ENCODE measurements around the gene PGGT1B.

DNA sequence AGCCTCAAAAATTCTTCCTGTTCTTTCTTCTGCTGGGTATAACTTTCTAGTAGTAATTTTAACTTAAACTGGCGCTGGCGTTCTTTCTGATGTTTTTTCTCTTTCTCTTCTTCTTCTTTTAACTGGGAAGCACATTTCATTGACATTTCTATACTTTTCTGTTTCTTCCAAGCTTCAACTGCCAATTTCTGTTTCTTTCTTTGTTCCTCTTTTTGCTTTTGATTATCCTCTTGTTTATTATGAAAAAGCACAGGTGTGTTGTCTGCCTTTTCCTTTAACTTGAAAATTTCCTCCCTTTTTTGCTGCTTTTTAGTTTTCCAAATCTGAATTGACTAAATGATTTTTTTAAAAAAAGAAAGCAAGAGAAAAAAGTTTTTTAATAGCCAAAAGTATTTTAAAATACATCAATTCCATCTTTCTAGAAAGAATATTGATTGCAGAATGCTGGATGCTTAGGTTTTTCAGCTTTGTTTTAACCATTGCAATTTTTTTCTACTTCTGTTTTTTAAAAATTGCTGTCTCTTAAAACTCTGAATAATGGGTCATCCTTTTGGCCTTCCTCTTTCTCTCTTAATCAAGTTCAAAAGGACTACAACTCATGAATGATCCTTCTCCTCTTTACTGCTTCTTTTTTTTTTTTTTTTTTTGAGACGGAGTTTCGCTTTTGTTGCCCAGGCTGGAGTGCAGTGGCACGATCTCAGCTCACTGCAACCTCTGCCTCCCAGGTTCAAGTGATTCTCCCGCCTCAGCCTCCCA is 8.8 kb upstream of the PGGT1B start:
- no peak for TF ChIP-seq OTX1 (CRISPR knock-in tag; IDR thresholded peaks at IDR 0.05)
- TF ChIP-seq, protein P1, sequence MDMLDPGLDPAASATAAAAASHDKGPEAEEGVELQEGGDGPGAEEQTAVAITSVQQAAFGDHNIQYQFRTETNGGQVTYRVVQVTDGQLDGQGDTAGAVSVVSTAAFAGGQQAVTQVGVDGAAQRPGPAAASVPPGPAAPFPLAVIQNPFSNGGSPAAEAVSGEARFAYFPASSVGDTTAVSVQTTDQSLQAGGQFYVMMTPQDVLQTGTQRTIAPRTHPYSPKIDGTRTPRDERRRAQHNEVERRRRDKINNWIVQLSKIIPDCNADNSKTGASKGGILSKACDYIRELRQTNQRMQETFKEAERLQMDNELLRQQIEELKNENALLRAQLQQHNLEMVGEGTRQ (CRISPR knock-in tag; IDR thresholded peaks at IDR 0.05): no peak
- no peak for TF ChIP-seq EP300 (IDR thresholded peaks at IDR 0.05; ENCODE audit: low read length)
- no peak for TF ChIP-seq SP1 (CRISPR knock-in tag; IDR thresholded peaks at IDR 0.05)
- no peak for TF ChIP-seq STAG1 (CRISPR knock-in tag; IDR thresholded peaks at IDR 0.05; ENCODE audit: borderline replicate concordance)
- no peak for TF ChIP-seq ARID4B (CRISPR knock-in tag; IDR thresholded peaks at IDR 0.05)
- TF ChIP-seq TBL1XR1 (IDR thresholded peaks at IDR 0.05; ENCODE audit: low read length in 2 of 2): no peak
- TF ChIP-seq NCOA1 (IDR thresholded peaks at IDR 0.05; ENCODE audit: low read depth): no peak
- TF ChIP-seq MAFG (tag; conservative IDR thresholded peaks at IDR 0.05): no peak
- TF ChIP-seq TARDBP (IDR thresholded peaks at IDR 0.05): no peak
- TF ChIP-seq HCFC1 (IDR thresholded peaks at IDR 0.05; ENCODE audit: low read depth, low read length): no peak
- TF ChIP-seq CTCF (IDR thresholded peaks at IDR 0.05 in 2 of 3, conservative IDR thresholded peaks at IDR 0.05 in 1 of 3; ENCODE audit: insufficient read depth in 2 of 3, low read depth in 1 of 3, low read length in 3 of 3): no peak
